Measurements from ENCODE around the gene TRIM65. TPM values are rescaled to one million over a fixed set of nuclear protein-coding genes. Genes with fewer than 3 reads are reported as not detected.

Gene TRIM65
- total and polyA plus RNA-seq, 2 of the 13 experiments (the other 11 are each of a cell fraction or from before 2014, with no cell fraction given) = 10.3 to 22.4 TPM

DNA sequence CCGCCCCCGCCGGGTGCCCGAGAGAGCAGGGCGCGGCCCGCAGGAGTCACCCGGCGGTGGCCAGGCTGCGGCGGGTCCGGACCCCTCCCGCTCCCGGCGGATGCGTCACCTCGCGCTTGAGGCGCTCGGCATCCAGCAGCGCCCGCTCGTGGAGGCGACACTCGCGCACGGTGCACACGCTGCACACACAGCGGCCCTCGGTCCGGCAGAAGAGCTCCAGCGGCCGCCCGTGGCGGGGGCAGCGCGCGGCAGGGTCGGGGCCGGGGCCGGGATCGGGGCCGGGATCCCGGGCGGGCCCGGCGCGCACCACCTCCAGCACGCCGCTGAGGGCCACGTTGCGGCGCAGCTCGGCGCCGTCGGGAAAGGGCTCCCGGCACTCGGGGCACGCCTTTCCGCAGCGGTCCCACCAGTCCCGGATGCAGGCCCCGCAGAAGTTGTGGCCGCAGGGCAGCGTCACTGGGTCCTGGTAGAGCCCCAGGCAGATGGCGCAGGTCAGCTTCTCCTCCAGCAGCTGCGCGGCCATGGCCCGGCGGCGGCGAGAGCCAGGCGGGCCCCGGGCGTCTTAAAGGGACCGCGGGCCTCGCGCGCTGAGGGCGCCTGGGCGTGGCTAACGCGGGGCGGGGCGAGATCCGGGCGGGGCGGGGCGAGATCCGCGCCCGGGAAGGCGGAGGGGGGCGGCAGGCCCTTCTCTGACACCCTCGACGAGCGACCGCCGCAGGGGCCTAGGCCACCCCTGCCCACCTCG, at the start of gene TRIM65 (continued):
- TF ChIP-seq ZNF577 (CRISPR knock-in tag; IDR thresholded peaks at IDR 0.05; ENCODE audit: borderline replicate concordance, low read depth) (peak; percentile 89; the same call in 1 of the 2 replicates), RXRB (CRISPR knock-in tag; IDR thresholded peaks at IDR 0.05; ENCODE audit: borderline replicate concordance) (no peak), ZSCAN12 (CRISPR knock-in tag; IDR thresholded peaks at IDR 0.05) (no peak), CEBPB (IDR thresholded peaks at IDR 0.05; ENCODE audit: borderline replicate concordance, low read depth, low read length) (no peak), ZBTB4 (CRISPR knock-in tag; IDR thresholded peaks at IDR 0.05; ENCODE audit: borderline replicate concordance) (peak; percentile 27; the same call in 1 of the 2 replicates), FOXA1 (IDR thresholded peaks at IDR 0.05) (no peak), FOXA1 (CRISPR knock-in tag; IDR thresholded peaks at IDR 0.05) (0 out of 2 replicates have a peak, but pooled peaks have one; percentile 7), GLI4 (CRISPR knock-in tag; IDR thresholded peaks at IDR 0.05; ENCODE audit: borderline replicate concordance) (no peak), ARID4A (CRISPR knock-in tag; IDR thresholded peaks at IDR 0.05; ENCODE audit: borderline replicate concordance) (peak; percentile 67; the same call in 1 of the 2 replicates), DMAP1 (CRISPR knock-in tag; IDR thresholded peaks at IDR 0.05) (peak; percentile 88), SIX4 (CRISPR knock-in tag; IDR thresholded peaks at IDR 0.05) (no peak)
- TF ChIP-seq, protein P1, sequence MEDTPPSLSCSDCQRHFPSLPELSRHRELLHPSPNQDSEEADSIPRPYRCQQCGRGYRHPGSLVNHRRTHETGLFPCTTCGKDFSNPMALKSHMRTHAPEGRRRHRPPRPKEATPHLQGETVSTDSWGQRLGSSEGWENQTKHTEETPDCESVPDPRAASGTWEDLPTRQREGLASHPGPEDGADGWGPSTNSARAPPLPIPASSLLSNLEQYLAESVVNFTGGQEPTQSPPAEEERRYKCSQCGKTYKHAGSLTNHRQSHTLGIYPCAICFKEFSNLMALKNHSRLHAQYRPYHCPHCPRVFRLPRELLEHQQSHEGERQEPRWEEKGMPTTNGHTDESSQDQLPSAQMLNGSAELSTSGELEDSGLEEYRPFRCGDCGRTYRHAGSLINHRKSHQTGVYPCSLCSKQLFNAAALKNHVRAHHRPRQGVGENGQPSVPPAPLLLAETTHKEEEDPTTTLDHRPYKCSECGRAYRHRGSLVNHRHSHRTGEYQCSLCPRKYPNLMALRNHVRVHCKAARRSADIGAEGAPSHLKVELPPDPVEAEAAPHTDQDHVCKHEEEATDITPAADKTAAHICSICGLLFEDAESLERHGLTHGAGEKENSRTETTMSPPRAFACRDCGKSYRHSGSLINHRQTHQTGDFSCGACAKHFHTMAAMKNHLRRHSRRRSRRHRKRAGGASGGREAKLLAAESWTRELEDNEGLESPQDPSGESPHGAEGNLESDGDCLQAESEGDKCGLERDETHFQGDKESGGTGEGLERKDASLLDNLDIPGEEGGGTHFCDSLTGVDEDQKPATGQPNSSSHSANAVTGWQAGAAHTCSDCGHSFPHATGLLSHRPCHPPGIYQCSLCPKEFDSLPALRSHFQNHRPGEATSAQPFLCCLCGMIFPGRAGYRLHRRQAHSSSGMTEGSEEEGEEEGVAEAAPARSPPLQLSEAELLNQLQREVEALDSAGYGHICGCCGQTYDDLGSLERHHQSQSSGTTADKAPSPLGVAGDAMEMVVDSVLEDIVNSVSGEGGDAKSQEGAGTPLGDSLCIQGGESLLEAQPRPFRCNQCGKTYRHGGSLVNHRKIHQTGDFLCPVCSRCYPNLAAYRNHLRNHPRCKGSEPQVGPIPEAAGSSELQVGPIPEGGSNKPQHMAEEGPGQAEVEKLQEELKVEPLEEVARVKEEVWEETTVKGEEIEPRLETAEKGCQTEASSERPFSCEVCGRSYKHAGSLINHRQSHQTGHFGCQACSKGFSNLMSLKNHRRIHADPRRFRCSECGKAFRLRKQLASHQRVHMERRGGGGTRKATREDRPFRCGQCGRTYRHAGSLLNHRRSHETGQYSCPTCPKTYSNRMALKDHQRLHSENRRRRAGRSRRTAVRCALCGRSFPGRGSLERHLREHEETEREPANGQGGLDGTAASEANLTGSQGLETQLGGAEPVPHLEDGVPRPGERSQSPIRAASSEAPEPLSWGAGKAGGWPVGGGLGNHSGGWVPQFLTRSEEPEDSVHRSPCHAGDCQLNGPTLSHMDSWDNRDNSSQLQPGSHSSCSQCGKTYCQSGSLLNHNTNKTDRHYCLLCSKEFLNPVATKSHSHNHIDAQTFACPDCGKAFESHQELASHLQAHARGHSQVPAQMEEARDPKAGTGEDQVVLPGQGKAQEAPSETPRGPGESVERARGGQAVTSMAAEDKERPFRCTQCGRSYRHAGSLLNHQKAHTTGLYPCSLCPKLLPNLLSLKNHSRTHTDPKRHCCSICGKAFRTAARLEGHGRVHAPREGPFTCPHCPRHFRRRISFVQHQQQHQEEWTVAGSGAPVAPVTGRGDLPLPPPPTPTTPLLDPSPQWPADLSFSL (CRISPR knock-in tag; IDR thresholded peaks at IDR 0.05) = no peak; the same call in 1 of the 2 replicates
- TF ChIP-seq, protein P2, sequence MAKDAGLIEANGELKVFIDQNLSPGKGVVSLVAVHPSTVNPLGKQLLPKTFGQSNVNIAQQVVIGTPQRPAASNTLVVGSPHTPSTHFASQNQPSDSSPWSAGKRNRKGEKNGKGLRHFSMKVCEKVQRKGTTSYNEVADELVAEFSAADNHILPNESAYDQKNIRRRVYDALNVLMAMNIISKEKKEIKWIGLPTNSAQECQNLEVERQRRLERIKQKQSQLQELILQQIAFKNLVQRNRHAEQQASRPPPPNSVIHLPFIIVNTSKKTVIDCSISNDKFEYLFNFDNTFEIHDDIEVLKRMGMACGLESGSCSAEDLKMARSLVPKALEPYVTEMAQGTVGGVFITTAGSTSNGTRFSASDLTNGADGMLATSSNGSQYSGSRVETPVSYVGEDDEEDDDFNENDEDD (CRISPR knock-in tag; IDR thresholded peaks at IDR 0.05; ENCODE audit: borderline replicate concordance) = peak; percentile 72; the same call in 1 of the 2 replicates

Measured in HepG2 (cell line).